Measurements from ENCODE around the gene CD9. TPM values are rescaled to one million over a fixed set of nuclear protein-coding genes. Genes with fewer than 3 reads are reported as not detected.
"Not testable (repeated sequence)": the region's sequence is repeated elsewhere in the genome, so short reads cannot be mapped to it uniquely, and the experiment has no call there.

The CD9 gene
- total RNA-seq, 2 donors from 2014 or later: 33.5 to 99.1 TPM

- no peak for DNase-seq
- Histone ChIP-seq H3K9ac (ENCODE audit: extremely low read depth, low read length, poor library complexity, severe bottlenecking) (no peak overlapping the region), H3K36me3 (ENCODE audit: control insufficient read depth, insufficient read depth, low read length) (no peaks in the 10 kb centered on the region), H3K27ac (ENCODE audit: low read depth, low read length) (no peak overlapping the region), H3K4me3 (ENCODE audit: low read length) (no peak overlapping the region), H3K4me1 (ENCODE audit: control insufficient read depth, insufficient read depth, low read length) (no peaks in the 10 kb centered on the region), H3K27me3 (ENCODE audit: control insufficient read depth, insufficient read depth, low read length, poor library complexity, severe bottlenecking) (no peaks in the 10 kb centered on the region), H3K9me3 (ENCODE audit: control insufficient read depth, low read length) (no peaks in the 10 kb centered on the region)
- no peak overlapping the region for H3K4me3 Mint-ChIP-seq
- H3K4me1 Mint-ChIP-seq: peaks cover 48% of the 10 kb centered on the region
- 94 to 100% methylated on average over 3 to 5 of the region's 6 CpGs for WGBS, 2 experiments (ENCODE audit: insufficient coverage in 1 of 2, insufficient read length in 1 of 2)
- peaks cover 6% of the 10 kb centered on the region for H3K36me3 Mint-ChIP-seq (ENCODE audit: low read depth)
- no peak for TF ChIP-seq CTCF (conservative IDR thresholded peaks at IDR 0.05)
- H3K9me3 Mint-ChIP-seq: no peaks in the 10 kb centered on the region
- no peaks in the 10 kb centered on the region for H3K27me3 Mint-ChIP-seq (ENCODE audit: insufficient read depth)
- peak overlapping the region; percentile 54 for H3K27ac Mint-ChIP-seq
Measured at GRCh38 chr12:6208130-6208529, 7.9 kb downstream of the CD9 start.

- WGBS, 2 experiments (ENCODE audit: insufficient coverage in 1 of 2, insufficient read length in 1 of 2): 94 to 96% methylated on average over 4 of the region's 4 CpGs
- H3K27ac ChIP-seq (ENCODE audit: low read depth, low read length); H3K27me3 ChIP-seq (ENCODE audit: control insufficient read depth, insufficient read depth, low read length, poor library complexity, severe bottlenecking); H3K36me3 ChIP-seq (ENCODE audit: control insufficient read depth, insufficient read depth, low read length); H3K9ac ChIP-seq (ENCODE audit: extremely low read depth, low read length, poor library complexity, severe bottlenecking); H3K4me3 Mint-ChIP-seq; H3K4me3 ChIP-seq (ENCODE audit: low read length); H3K9me3 ChIP-seq (ENCODE audit: control insufficient read depth, low read length); H3K27ac Mint-ChIP-seq; H3K4me1 ChIP-seq (ENCODE audit: control insufficient read depth, insufficient read depth, low read length); H3K36me3 Mint-ChIP-seq (ENCODE audit: low read depth); H3K27me3 Mint-ChIP-seq (ENCODE audit: insufficient read depth); H3K9me3 Mint-ChIP-seq; DNase-seq: not testable (repeated sequence)
- H3K4me1 Mint-ChIP-seq: peaks cover 58% of the 10 kb centered on the region
Measured at GRCh38 chr12:6209428-6209827, 9.2 kb downstream of the CD9 start.

GRCh38 chr12:6211421-6211869 is 11.2 kb downstream of the CD9 start:
- no peak for DNase-seq
- Histone ChIP-seq H3K9ac (ENCODE audit: extremely low read depth, low read length, poor library complexity, severe bottlenecking) (no peak overlapping the region), H3K27ac (ENCODE audit: low read depth, low read length) (no peak overlapping the region), H3K4me1 (ENCODE audit: control insufficient read depth, insufficient read depth, low read length) (peaks cover 8% of the 10 kb centered on the region), H3K4me3 (ENCODE audit: low read length) (no peak overlapping the region), H3K27me3 (ENCODE audit: control insufficient read depth, insufficient read depth, low read length, poor library complexity, severe bottlenecking) (no peaks in the 10 kb centered on the region), H3K36me3 (ENCODE audit: control insufficient read depth, insufficient read depth, low read length) (no peaks in the 10 kb centered on the region), H3K9me3 (ENCODE audit: control insufficient read depth, low read length) (no peaks in the 10 kb centered on the region)
- Mint-ChIP-seq H3K27me3 (ENCODE audit: insufficient read depth) (no peaks in the 10 kb centered on the region), H3K9me3 (no peaks in the 10 kb centered on the region), H3K27ac (peak overlapping the region; percentile 6), H3K36me3 (ENCODE audit: low read depth) (peaks cover 6% of the 10 kb centered on the region), H3K4me3 (no peak overlapping the region), H3K4me1 (peaks cover 63% of the 10 kb centered on the region)
- WGBS, 2 experiments (ENCODE audit: insufficient coverage in 1 of 2, insufficient read length in 1 of 2): 94 to 96% methylated on average over 10 to 14 of the region's 14 CpGs
- TF ChIP-seq CTCF (conservative IDR thresholded peaks at IDR 0.05): no peak

- DNase-seq: no peak
- Histone ChIP-seq H3K27ac (ENCODE audit: low read depth, low read length) (no peak overlapping the region), H3K27me3 (ENCODE audit: control insufficient read depth, insufficient read depth, low read length, poor library complexity, severe bottlenecking) (no peaks in the 10 kb centered on the region), H3K36me3 (ENCODE audit: control insufficient read depth, insufficient read depth, low read length) (no peaks in the 10 kb centered on the region), H3K9me3 (ENCODE audit: control insufficient read depth, low read length) (no peaks in the 10 kb centered on the region), H3K4me1 (ENCODE audit: control insufficient read depth, insufficient read depth, low read length) (peaks cover 8% of the 10 kb centered on the region), H3K4me3 (ENCODE audit: low read length) (no peak overlapping the region), H3K9ac (ENCODE audit: extremely low read depth, low read length, poor library complexity, severe bottlenecking) (no peak overlapping the region)
- H3K27ac Mint-ChIP-seq: peak overlapping the region; percentile 6
- no peaks in the 10 kb centered on the region for H3K27me3 Mint-ChIP-seq (ENCODE audit: insufficient read depth)
- no peak overlapping the region for H3K4me3 Mint-ChIP-seq
- H3K36me3 Mint-ChIP-seq (ENCODE audit: low read depth): peaks cover 6% of the 10 kb centered on the region
- TF ChIP-seq CTCF (conservative IDR thresholded peaks at IDR 0.05): no peak
- peaks cover 67% of the 10 kb centered on the region for H3K4me1 Mint-ChIP-seq
- WGBS, 2 experiments (ENCODE audit: insufficient coverage in 1 of 2, insufficient read length in 1 of 2): 84 to 85% methylated on average over 5 to 7 of the region's 7 CpGs
- no peaks in the 10 kb centered on the region for H3K9me3 Mint-ChIP-seq
Measured at GRCh38 chr12:6212086-6212485, 11.9 kb downstream of the CD9 start.

All from endodermal cell (in vitro differentiated cells).